GM04504 (cell line): Measurements from ENCODE around the gene RTP1.
A peak's percentile ranks its signal among the peaks of the same experiment; 100 is the strongest.
"Not testable (repeated sequence)": the region's sequence is repeated elsewhere in the genome, so short reads cannot be mapped to it uniquely, and the experiment has no call there.

Experiments used
- DNase-seq: peaks from one replicate; pipeline ENCODE4 v3.0.0-alpha.2; 2012; ENCODE audit warnings: low read depth

RTP1 gene, protein sequence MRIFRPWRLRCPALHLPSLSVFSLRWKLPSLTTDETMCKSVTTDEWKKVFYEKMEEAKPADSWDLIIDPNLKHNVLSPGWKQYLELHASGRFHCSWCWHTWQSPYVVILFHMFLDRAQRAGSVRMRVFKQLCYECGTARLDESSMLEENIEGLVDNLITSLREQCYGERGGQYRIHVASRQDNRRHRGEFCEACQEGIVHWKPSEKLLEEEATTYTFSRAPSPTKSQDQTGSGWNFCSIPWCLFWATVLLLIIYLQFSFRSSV

DNA sequence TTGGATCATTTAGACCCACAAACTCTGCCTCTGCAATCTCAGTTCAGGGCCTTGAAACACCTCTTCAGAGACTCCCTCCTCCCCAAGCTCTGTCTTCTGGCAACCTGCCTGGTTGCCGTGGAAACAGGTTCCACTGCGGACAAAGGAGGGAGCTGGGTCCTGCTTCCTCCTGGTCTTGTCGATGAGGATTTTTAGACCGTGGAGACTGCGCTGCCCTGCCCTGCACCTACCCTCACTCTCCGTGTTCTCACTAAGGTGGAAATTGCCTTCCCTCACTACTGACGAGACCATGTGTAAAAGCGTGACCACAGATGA lies at the start of gene RTP1:
RTP1 (plus strand) TSS at position 152 of the 315 bp plus-strand sequence; CDS start at position 182, 30 bp downstream.
- no peak for DNase-seq

DNA sequence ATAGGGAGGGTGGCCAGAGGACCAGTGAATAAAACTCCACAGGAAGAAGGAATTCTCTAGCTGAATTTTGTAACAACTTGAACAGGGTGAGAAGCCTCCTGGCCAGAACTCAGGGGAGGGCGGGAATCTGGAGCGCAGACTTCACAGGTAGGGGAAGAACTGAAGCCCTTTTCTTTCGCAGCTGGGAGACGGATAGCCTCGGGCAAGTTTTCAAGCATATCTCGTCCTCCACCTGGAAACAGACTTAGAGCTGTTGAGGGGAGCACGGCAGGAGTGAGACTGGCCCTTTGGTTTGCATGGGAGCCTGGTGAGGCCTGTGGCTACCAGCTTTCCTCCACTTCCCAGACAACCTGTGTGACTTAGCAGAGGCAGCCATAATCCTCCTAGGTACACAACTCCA lies 47.1 kb upstream of the RTP1 start:
- no peak for DNase-seq

DNA sequence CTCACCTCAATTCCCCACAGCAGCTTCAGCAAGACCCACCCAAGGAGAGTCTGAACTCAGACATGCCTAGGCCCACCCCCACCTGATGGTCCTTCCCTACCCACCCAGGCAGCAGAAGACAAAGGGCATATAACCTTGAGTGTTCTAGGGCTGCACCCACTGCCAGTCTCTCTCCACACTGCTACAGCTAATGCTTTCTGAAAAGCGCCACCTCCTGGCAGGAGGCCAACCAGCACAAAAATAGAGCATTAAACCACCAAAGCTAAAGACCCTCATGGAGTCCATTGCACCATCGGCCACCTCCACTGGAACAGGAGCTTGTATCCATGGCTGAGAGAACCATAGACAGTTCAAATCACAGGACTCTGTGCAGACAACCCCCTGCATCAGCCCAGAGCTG lies 46.7 kb upstream of the RTP1 start:
- no peak for DNase-seq

DNA sequence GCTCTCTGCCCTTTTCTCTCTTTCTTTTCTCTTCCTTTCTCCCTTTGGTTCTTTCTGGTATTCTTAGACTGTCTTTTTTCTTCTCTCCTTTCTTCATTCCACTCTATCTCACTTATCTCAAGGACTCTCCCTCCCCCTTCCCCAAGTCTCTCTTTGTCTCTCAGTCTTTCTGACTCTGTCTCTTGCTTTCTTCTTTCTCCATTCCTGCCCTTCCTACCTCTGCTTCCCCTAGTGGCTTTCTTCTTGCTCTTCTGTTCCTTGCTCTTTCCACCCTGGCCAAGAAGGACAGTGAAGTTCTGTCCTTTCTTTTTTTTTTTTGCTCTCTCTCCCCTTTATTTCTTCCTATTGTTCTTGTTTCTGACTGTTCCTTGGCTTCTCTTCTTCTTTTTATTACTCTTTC lies 35.7 kb upstream of the RTP1 start:
- no peak for DNase-seq

DNA sequence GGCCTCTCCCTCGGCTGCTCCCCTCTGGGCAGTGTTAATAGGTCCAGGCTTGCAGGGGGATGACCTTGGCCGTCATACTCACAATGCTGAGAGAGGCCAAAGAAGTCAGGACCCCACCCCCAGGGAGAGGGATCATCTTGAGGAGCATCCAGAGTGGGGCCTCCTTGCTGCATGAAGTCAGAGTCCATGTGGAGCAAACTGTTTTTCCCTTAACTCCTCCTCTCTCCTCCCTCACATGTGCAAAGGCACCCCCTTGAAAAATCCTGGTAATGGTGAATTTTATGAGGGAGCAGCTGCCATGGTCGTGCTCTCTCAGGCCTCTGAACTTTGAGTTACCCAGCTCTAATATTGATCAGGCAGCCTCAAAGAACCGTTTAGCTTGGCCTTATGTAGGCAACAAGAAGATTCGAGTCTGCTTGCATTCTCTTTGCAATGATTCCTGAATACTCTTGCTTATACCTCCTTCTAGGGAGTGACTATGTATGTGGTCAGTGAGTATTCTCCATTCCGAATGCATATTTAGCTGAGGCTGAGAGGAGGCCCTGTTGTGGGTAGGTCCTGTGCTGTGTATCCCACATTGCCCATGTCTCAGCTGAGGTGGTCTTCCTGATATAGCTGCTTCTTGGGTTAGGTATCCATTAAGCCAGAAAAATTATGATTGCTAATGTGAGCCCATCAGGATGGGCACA lies 34.9 kb upstream of the RTP1 start:
- no peak for DNase-seq

DNA sequence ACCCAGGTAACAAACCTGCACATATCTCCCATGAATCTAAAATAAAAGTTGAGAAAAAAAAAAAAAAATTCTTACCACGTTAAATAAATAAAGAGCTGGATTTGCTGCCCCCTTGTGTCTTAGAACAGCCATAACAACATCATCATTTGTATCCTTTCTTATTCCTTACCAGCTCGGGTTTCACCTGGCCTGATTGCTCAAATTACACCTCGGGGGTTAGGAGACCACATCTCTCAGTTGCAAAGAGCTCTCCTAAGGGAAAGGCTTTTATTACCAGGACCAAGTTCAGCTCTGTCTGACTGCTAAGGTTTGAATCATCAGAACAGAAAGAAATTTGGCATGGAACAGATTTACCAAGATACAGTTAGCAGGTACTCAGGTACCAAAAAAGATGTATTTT lies 32.1 kb upstream of the RTP1 start:
- DNase-seq = peak; percentile 27

DNA sequence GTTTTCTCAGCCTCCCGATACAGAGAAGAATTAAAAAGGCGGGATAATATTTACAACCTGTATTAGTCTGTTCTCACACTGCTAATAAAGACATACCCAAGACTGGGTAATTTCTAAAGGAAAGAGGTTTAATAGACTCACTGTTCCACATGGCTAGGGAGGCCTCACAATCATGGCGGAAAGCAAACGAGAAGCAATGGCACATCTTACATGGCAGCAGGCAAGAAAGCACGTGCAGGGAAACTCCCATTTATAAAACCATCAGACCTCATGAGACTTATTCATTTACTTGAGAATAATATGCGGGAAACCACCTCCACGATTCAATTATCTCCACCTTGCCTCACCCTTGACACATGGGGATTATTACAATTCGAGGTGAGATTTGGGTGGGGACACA lies 30.5 kb upstream of the RTP1 start:
- DNase-seq = no peak

DNA sequence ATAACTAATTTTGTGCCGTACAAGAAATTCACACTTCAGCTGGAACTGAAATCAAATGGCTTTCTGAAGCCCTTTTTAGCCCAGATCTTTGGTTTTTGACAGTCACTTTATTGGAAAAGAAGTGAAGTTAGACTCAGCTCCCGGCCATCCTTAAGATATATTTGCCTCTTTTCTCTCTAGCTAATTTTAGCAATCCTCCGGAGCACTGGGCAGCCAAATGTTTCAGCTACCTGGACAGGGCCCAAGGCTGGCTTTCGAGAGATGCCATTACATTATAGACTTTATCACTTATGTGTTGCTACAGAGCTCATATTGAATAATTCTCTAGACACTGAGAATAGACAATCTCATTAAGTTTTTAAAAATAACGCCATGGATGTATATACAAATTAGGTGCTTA lies 29.5 kb upstream of the RTP1 start:
- no peak for DNase-seq

DNA sequence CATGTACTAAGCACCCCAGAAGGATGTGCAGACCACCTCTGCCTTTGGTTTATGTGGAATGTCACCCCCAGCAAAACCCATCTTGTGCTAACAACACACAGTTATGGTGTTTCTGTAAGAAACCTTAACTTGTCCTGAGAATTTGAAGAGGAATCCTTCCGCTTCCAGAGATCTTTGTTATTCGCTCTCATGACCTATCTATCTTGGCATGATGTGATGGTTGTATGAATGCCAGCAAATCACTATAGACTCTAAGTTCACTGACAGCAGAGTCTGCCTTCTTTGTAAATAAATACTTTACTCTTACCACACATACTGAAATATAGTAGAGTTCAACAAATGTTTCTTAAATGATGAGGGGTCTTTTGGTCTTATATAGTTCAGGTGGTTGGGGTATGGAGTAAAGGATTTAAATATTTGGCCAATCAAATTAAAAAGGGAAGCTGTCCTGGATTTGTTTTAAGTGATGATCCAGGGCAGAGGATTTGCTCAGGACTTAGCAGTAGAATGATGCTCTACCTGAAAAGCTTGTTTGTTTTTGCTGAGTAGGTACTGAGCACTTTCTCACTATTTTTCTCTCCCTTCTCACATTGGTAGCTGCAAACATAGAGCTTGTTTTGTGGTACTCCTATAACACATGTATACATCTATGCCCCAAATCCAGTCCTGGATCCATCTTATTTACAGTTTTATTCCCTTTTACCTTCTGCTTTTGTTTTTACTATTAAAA lies 27.9 kb upstream of the RTP1 start:
- DNase-seq = no peak

DNA sequence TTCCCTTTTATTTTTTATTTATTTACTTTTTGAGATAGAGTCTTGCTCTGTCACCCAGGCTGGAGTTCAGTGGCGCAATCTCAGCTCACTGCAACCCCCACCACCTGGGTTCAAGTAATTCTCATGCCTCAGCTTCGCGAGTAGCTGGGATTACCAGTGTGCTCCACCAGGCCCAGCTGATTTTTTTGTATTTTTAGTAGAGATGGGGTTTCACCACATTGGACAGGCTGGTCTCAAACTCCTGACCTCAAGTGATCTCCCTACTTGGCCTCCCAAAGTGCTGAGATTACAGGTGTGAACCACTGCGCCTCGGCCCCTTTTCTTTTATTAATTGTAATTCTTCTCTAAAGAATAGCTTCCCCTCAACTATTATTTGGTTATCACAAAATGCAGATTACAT lies 26.4 kb upstream of the RTP1 start:
- DNase-seq = not testable (repeated sequence)

DNA sequence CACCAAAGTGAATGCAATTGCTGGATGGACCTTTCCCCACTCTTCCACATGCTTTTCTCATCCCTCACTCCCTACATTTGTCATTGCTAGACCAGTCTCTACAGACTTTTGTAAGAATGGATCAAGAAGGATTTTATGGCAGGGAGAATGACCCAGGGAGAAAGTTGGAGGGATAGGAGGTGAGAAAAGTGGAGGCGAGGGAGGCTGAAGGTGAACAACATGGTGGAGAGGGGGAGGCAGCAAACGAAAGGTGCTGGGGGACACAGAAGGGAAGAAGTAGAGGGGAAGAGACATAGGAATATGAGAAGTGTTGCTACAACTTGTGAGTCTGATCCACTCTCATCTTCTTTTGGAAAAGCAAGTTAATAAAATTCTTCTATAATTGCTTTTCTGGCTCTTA lies 24.4 kb upstream of the RTP1 start:
- no peak for DNase-seq

DNA sequence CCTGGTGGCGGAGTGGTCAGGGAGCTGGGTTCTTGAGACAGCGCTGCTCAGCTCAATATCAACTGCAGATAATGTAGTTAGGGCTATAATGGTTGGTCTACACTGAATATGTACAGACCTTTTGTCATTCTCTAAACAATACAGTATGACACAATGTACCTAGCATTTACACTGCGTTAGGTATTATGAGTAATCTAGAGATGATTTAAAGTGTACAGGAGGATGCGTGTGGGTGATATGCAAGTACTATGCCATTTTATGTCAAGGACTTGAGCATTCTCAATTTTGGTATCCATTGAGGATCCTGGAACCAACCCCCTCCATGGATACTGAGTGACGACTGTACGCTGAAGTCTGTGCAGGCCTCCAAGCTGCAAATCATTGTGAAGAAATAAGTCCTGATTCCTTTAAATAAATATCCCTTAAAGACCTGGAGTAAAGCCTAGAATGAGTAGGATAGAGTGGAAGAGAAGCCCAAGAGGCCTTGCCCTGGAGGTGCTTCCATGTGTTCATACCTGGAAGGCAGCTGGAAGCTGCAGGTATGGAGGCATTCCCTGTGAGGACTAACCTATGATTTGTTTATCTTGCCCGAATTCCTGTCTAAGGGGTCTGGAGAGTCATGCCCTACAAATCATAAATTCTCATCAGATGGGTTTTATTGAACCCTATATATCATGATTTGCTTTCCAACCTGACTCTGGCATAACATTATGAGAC lies 15.7 kb upstream of the RTP1 start:
- no peak for DNase-seq

DNA sequence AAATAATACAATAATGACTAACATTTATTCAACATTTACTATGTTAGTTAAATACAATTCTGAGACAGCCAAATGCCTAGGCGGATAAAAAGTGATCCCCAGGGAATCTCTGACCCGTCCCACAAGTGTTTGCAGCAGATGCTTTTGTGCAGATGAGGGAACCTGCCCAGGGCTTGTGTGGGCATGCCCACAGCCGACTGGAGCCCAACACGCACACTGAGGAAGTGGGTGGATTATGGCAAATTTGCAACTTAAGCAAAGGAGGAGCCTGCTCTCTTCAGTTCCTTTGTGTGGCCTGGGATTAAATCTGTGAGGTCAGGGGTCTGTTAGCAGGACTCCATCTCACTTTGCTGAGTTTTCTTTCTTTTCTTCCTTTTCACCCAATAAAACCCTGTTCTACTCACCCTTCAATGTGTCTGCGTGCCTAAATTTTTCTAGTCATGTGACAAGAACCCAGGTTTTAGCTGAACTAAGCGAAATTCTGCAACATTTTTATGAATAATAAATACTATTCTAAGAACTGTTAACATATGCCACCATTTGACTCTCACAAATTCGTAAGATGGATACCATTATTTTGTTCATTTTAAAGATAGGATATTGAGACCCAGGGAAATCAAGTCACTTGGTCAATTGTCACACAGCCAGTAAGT lies 13.9 kb upstream of the RTP1 start:
- DNase-seq = peak; percentile 46

DNA sequence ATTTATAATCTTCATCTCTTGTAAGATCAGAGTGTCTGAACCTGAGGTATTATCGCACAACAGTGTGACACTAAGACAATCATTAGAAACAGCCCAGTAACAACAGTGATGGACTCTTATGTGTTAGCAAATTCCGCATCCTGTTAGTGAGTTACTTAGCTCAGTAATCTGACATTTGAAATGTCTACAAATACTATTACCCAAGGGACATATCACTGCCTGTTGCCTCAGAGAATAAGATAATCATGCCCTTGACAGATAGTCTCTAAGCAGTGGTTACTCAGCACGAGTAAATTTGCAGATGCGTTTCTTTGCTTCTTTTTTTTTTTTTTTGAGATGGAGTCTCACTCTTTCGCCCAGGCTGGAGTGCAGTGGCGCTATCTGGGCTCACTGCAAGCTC lies 13.4 kb upstream of the RTP1 start:
- DNase-seq = no peak

DNA sequence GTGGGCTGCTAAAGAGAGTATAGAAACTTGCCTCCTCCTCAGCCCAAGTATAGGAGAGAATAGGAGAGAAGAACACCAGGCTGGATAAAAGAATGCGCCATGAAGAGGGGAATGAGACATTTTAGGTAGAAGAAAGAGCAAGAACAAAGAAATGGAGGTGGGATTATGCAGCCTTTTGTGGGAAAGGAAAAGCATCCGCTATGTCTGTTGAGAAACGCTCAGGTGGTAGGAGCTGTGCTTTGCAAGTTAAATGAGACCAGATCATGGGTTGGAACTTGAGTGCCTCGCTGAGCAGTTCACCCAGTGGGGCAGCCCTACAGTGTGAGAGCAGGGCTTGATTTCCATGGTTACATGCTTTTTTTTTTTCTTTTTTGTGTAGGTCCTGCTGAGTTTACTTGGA lies 11.5 kb upstream of the RTP1 start:
- DNase-seq = no peak

DNA sequence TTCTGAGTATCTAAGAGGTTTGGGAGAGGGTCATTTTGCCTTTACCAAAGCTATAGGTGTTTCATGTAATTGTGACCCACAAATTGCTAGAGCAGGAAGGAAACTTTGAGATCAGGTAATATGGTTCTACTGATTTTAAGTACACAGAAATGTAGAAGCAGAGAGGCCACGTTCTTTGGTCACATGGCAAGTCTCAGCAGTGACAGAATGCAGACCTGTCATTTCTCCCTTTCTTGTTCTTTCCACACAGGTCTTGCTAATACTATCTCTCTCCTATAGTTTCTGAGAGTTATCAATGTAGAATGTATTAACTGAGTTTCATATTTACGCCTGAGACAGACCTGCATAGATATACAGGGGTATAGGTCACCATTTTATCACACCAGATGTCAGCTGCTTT lies 10.9 kb upstream of the RTP1 start:
- DNase-seq = no peak

DNA sequence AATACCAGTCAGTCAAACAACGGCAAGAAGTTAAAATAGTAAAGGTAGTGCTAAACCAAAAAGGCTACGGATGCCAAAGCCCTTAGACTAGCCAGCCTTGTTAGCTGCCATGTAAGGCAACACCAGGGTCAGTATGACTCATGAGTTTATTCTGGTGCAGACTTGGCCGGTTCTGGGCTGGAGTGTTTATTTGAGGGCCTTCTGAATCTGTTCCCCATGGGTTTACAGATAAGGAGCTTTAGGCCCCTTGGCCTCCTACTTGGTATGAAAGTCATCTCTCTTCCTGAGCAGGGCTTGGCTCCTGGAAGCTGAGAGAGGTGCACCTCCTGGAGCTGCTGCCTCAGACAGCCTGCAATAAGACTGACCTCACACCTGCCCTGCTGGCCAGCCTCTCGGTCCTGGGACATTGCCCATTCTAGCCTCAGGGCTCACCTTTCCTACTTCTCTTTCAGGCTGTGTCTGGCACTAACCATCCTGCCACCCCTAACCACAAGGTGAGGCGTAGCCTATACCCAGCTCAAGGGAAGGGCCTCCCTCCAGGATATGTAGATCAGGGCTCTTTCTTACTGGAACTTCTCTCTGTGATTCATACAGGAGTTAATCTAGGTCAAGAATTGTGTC lies 10.4 kb upstream of the RTP1 start:
- peak; percentile 40 for DNase-seq

DNA sequence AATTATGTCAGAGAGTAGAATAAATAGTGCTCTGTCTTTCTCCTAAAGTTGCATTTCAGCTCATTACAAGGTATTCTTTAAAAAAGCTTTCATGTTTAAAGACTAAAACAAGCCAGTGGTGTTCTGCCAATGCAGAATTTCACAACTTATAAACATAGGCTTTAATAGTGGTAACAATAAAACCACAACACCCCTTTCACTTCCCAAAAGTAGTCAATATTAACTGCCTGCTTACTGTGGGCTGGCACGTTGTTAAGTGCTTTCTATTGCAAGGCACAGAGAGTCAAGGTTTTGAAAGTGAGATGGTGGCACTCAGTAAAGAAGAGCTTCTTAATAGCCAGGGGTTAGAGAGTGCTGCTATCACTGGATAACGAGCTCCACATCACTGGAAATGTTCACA lies 8.4 kb upstream of the RTP1 start:
- no peak for DNase-seq

DNA sequence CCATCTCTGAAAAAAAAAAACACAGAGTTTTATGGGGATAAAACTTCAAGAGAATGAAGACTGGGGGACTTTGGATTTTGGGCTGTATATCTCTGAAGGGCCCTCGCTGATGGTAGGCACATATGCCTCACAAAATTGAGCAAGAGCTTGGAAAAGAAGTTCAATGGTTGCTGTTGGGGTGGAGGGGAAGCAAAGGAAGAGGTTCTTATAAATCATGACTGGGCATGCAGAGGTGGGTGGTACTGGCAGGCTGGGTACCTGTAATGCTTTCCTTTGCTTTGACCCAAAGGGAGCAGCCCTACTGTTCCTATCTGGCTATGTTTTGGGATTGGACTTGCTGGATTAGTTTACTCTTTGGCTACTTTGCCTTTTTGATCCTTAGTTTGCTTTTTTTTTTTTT lies 6.0 kb upstream of the RTP1 start:
- DNase-seq = no peak

DNA sequence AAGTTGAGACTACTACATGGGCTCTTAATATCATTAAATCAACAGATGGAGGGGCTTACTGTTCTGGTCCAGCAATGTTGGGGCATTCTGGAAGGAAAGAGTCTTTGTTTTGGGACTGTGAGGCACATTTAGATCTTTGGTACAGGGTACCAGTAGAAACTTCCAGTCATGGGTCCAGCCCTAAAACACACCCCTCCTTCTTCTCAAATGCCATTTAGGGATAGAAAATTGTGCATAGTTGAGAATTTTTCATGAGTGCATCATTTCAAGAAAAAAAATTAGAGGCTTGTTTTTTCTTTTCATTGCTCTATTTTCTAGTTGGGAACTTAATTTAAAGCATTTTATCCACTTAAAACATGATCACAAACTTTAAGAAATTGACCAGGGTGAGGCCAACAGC lies 4.1 kb upstream of the RTP1 start:
- DNase-seq = no peak

DNA sequence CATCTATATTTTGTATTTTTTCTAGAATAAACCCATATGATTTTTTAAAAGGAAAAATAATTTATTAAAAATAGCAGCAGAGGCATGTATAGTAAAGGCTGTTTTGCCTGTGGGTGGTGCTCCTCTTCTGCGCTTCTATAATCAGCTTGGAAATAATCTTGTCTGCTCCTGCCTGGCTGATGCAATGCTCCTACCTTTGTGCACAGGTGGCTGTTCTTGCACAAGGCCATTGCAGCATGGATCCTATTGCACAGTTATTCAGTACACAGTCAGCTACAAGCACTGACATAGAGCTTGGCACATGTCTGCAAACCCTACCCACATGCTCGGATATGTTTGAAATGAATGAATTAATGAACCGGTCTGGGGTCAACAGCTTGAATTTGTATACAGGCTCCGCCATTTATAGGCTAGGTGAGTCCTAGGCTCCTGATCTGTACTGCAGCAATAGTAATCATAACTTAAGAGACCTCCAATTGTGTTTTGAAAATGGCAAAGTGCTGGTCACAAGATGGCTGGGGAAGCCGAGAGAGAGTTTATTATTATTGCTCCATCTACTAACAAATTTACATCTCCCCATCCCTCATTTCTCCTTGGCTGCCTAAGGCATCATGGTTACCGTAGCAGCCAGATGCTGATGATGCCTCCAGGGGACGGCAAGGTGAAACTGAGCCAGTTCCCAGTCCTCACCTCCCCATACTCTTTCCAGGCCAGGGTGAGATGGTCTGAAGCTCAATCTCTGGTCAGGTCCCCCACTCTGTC lies 532 bp upstream of the RTP1 start:
- DNase-seq = no peak
